ENCODE results near the gene PRKCB. TPM values are rescaled to one million over a fixed set of nuclear protein-coding genes. Genes with fewer than 3 reads are reported as not detected.
"Not testable (repeated sequence)": the region's sequence is repeated elsewhere in the genome, so short reads cannot be mapped to it uniquely, and the experiment has no call there.

PRKCB gene
- total RNA-seq, 1 donor from 2014 or later = 3.2 TPM

DNA sequence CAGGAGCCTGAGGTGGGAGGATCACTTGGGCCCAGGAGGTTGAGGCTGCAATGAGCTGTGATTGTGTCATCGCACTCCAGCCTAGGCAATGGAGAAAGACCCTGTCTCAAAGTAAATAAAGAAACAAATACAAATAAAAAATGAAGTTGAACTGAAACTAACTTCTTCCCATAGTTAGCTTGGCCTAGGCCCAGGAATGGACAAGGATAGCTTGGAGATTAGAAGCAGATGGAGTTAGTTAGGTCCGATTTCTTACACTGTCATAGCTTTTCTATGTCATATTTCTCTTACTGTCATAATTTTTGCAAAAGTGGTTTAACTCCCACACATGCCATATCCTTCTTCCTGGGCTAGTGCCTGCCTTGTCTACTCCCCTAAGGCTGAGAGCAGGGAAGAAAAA is 265.6 kb downstream of the PRKCB start:
- DNase-seq = no peak

GRCh38 chr16:24102209-24102660 is 266.5 kb downstream of the PRKCB start:
- peak; percentile 56 for DNase-seq

- DNase-seq = not testable (repeated sequence)
Observed at GRCh38 chr16:24105471-24105870, 269.7 kb downstream of the PRKCB start.

GRCh38 chr16:24108090-24108489 is 272.3 kb downstream of the PRKCB start:
- DNase-seq = not testable (repeated sequence)

DNA sequence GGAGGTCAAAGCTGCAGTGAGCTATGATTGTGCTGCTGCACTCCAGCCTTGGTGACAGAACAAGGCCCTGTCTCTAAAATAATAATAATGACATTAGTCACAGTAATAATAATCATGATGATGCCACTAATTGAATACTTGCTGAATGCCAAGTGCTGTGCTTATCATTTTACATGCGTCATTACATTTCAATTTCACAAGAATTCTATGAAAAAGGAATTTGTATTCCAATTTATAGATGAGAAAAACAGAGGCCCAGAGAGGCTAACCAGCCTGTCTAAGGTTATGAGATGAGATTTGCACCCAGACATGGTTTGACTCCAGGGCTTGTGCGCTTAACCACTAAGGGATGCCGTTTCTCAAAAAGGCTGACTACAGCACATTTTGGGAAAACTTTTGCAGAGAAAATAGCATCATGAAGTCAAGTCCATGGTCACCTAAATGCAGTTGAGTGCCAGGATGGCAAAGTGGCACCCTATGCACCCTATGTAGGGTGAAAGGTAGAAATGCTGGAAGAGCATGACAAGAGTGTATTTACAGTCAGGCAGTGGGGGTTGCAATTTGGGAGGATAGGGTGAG is 276.0 kb downstream of the PRKCB start:
- no peak for DNase-seq

- DNase-seq = no peak
Observed at GRCh38 chr16:24113115-24113745, 277.4 kb downstream of the PRKCB start.

GRCh38 chr16:24114876-24115275 is 279.1 kb downstream of the PRKCB start:
- no peak for DNase-seq

GRCh38 chr16:24116046-24116776 is 280.4 kb downstream of the PRKCB start:
- DNase-seq = no peak

- DNase-seq = no peak
Observed at GRCh38 chr16:24116989-24117388, 281.2 kb downstream of the PRKCB start.

DNA sequence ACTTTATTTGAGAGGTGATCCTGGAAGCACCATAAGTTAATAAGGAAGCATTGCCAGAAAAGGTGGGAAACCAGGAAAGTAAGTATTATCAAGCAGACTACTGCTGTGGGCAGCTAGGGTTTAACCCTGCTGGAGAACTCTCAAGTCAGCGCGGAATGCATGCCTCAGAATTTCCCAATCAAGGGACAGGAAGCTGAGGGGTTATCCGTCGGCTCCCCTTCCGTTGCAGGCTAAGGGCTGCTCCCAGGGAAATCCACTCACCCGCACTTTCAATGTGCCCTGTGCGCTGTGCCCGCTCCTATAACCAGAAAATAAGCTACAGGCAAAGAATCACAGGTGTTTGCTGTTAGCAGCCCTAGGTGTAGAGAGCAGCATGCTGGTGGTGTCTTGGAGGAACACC is 281.9 kb downstream of the PRKCB start:
- DNase-seq = no peak

GRCh38 chr16:24118126-24118821 is 282.5 kb downstream of the PRKCB start:
- no peak for DNase-seq

- no peak for DNase-seq
Observed at GRCh38 chr16:24119807-24120206, 284.0 kb downstream of the PRKCB start.

DNA sequence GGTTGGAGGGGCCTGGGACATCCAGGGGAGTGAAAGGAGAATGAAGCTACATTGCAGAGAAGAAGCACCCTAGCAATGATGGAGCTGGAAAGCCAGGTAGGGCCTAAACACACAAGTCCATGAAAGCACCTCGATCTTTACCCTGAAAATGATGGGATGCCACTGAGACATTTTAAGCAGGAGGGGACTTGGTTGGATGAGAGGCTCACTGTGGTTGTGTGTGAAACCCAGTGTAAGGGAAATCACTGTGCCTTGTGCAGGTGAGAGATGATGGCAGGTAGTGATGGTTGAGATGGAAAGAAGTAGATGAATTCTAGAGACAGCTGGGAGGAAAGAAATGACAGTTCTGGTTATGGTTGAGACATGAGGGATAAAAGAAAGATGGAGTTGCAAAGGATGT is 287.5 kb downstream of the PRKCB start:
- DNase-seq = no peak

GRCh38 chr16:24124291-24124690 is 288.5 kb downstream of the PRKCB start:
- no peak for DNase-seq

- no peak for DNase-seq
Observed at GRCh38 chr16:24125214-24125613, 289.4 kb downstream of the PRKCB start.

- DNase-seq = no peak
Observed at GRCh38 chr16:24129412-24129918, 293.7 kb downstream of the PRKCB start.

- DNase-seq = no peak
Observed at GRCh38 chr16:24130494-24131085, 294.8 kb downstream of the PRKCB start.

DNA sequence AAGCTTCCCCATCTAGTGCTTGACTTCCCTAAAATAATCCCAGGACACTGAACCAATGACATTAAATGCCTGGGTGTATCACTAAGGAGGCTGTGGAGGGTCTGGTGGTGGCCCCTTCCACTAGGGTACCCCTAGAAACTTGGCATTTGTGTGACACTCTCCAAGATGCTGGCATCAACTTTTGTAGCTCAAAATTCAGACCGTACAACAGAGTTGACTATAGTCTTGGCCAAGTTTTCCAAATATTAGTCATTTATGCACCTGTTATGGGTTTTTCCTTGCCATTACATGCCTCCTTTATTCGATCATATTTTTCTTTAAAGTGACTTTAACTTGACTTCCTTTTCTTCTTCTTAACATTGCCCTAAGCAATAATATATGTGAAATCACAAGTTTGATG is 295.5 kb downstream of the PRKCB start:
- DNase-seq = no peak

- no peak for DNase-seq
Observed at GRCh38 chr16:24132048-24132796, 296.4 kb downstream of the PRKCB start.

DNA sequence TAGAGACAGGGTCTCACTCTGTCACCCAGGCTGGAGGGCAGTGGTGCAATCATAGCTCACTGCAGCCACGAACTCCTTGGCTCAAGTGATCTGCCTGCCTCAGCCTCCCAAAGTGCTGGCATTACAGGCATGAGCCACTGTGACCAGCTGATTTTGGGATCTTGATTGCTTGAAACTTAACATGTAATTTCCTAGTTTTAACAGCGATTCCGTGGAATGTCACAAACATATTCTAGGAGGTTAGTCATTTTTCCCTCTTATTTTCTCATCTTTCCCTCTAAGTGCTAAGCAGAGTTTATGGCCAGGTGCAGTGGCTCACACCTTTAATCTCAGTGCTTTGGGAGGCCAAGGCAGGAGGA is 297.0 kb downstream of the PRKCB start:
- no peak for DNase-seq

Measured in skin of body (tissue), 2 donors.